Activated B cell treated with CpG ODN at 0.5 μM for 24 hours (primary cell): ENCODE measurements around the gene C11orf86. TPM values are rescaled to one million over a fixed set of nuclear protein-coding genes. Genes with fewer than 3 reads are reported as not detected.

Source experiments
- ATAC-seq: fragments of 200-7000 bp; cut with Tn5 transposase; one replicate; pipeline ENCODE4 v1.10.0; 2021; ENCODE audit warnings: low read depth, mild to moderate bottlenecking, moderate library complexity
- CTCF ChIA-PET: fragments of 350-600 bp; sonication (Branson Sonifier 250); formaldehyde crosslinking; loops from one replicate; lab custom pipeline; 2021; ENCODE audit warnings: antibody characterized with exemption; lab: Charles Lee
- POLR2A ChIA-PET: fragments of 350-600 bp; sonication (Branson Sonifier 250); formaldehyde crosslinking; loops from one replicate; lab custom pipeline; 2021; ENCODE audit warnings: antibody characterized with exemption; lab: Charles Lee
- DNase-seq: peaks from one replicate; pipeline ENCODE4 v3.0.0; 2022
- H3K27ac Mint-ChIP-seq: one replicate; pipeline ENCODE4 v1.8.0; 2020; ENCODE audit warnings: mixed read lengths
- H3K27me3 Mint-ChIP-seq: one replicate; pipeline ENCODE4 v1.8.0; 2021; ENCODE audit warnings: mixed read lengths
- H3K36me3 Mint-ChIP-seq: one replicate; pipeline ENCODE4 v1.8.0; 2021; ENCODE audit warnings: low read depth, mixed read lengths
- H3K4me1 Mint-ChIP-seq: one replicate; pipeline ENCODE4 v1.8.0; 2021; ENCODE audit warnings: mixed read lengths
- H3K4me3 Mint-ChIP-seq: one replicate; pipeline ENCODE4 v1.8.0; 2020; ENCODE audit warnings: mild to moderate bottlenecking, mixed read lengths
- H3K9me3 Mint-ChIP-seq: one replicate; pipeline ENCODE4 v1.8.0; 2020; ENCODE audit warnings: mixed read lengths
- intact Hi-C: fragments of 100-400 bp; cut with micrococcal nuclease; formaldehyde crosslinking; loops from one replicate; pipeline ENCODE4 v1.15.1; 2024
- total RNA-seq: library from RNA; stranded (reverse); gene quantifications from 2 replicates; pipeline ENCODE4 v1.2.3, GENCODE V29; 2022
- TF ChIP-seq, protein P1 (sequence below): fragments of 200-600 bp; IDR thresholded peaks from one replicate; pipeline ENCODE4 v1.8.0; 2022; ENCODE audit warnings: antibody characterized with exemption, mild to moderate bottlenecking

C11orf86 gene
- total RNA-seq, 1 donor from 2014 or later, result not detected

DNA sequence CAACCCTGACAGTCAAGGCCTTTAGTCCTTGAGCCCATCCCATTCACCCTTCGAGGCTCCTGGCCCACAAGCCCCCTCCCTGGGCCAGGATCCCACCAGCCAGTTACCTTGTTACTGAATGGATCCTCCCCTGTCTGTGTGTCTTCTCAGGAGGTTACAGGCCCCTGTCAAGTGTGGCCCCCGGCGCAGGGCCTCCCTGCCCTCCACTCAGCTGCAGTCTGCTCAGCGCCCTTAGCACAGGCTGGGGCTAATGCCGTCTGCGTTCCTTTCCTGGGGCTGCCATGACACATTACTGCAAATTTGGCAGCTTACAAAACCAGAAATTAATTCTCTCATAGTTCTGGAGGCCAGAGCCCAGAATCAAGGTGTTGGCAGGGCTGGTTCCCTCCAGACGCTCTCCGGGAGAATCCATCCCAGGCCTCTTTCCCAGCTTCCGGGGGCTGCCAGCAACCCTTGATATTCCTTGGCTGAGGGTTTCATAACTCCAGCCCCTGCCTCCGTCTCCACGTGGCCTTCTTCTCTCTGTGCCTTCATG, 38.5 kb downstream of the C11orf86 start:
- ChIA-PET POLR2A (no interaction called here), CTCF (no interaction called here)
- no peak overlapping the region for H3K4me3 Mint-ChIP-seq
- peaks cover 32% of the 10 kb centered on the region for H3K27me3 Mint-ChIP-seq
- TF ChIP-seq, protein P1, sequence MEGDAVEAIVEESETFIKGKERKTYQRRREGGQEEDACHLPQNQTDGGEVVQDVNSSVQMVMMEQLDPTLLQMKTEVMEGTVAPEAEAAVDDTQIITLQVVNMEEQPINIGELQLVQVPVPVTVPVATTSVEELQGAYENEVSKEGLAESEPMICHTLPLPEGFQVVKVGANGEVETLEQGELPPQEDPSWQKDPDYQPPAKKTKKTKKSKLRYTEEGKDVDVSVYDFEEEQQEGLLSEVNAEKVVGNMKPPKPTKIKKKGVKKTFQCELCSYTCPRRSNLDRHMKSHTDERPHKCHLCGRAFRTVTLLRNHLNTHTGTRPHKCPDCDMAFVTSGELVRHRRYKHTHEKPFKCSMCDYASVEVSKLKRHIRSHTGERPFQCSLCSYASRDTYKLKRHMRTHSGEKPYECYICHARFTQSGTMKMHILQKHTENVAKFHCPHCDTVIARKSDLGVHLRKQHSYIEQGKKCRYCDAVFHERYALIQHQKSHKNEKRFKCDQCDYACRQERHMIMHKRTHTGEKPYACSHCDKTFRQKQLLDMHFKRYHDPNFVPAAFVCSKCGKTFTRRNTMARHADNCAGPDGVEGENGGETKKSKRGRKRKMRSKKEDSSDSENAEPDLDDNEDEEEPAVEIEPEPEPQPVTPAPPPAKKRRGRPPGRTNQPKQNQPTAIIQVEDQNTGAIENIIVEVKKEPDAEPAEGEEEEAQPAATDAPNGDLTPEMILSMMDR, result no peak
- ATAC-seq (no peak), DNase-seq (no peak)
- H3K4me1 Mint-ChIP-seq, result no peaks in the 10 kb centered on the region
- no peaks in the 10 kb centered on the region for H3K9me3 Mint-ChIP-seq
- intact Hi-C loops, result no loop called here
- H3K36me3 Mint-ChIP-seq, result no peaks in the 10 kb centered on the region
- H3K27ac Mint-ChIP-seq, result no peak overlapping the region

DNA sequence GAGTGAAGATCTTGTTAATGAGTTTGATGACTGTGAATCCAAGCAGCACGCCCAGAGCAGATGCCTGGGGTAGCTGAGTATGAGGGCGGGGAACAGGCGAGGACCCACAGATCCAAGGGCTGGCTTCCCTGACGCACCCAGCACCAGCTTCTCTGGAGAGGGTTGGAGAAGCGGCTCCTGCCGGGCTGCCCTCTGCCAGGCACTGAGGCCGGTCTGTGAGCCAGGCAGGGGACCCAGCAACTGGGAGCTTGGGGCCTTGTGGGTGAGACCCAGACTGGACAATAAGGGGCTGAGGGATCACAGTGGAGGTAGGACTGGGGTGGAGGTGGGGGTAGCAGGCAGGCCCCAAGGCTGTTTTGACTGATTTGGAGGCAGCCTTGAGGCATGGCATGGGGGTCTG, 39.2 kb downstream of the C11orf86 start:
- DNase-seq (no peak), ATAC-seq (no peak)
- POLR2A ChIA-PET, result no interaction called here
- intact Hi-C loops, result no loop called here
- no peak overlapping the region for H3K27ac Mint-ChIP-seq
- H3K4me3 Mint-ChIP-seq, result no peak overlapping the region
- no peaks in the 10 kb centered on the region for H3K4me1 Mint-ChIP-seq
- CTCF ChIA-PET, result no interaction called here
- H3K27me3 Mint-ChIP-seq, result peaks cover 35% of the 10 kb centered on the region
- H3K36me3 Mint-ChIP-seq, result no peaks in the 10 kb centered on the region
- TF ChIP-seq, protein P1, result no peak
- peaks cover 2% of the 10 kb centered on the region for H3K9me3 Mint-ChIP-seq

DNA sequence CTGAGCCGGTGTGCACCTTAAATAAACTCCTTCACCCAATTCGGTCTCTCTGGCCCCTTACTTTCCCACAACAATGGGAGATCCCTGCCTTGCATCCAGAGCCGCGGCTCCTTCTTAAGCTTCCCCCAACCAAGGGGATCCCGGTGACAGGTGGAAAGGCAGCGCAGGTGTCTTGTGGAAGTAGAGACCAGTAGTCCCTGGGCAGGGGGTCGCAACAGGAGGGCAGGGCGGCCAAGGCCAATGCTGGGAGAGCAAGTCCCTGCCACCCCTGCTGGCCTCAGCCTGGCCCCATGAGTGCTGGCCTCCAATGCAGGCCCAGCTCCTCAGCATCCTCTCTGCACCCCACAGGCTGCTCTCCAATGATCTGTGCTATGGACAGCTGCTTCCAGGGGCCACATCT, 39.9 kb downstream of the C11orf86 start:
- ChIA-PET CTCF (no interaction called here), POLR2A (no interaction called here)
- intact Hi-C loops, result no loop called here
- ATAC-seq, result no peak
- H3K4me1 Mint-ChIP-seq, result no peaks in the 10 kb centered on the region
- H3K27ac Mint-ChIP-seq, result no peak overlapping the region
- DNase-seq, result no peak
- H3K4me3 Mint-ChIP-seq, result no peak overlapping the region
- H3K36me3 Mint-ChIP-seq, result no peaks in the 10 kb centered on the region
- H3K27me3 Mint-ChIP-seq, result peaks cover 34% of the 10 kb centered on the region
- H3K9me3 Mint-ChIP-seq, result peaks cover 2% of the 10 kb centered on the region
- TF ChIP-seq, protein P1, result no peak

DNA sequence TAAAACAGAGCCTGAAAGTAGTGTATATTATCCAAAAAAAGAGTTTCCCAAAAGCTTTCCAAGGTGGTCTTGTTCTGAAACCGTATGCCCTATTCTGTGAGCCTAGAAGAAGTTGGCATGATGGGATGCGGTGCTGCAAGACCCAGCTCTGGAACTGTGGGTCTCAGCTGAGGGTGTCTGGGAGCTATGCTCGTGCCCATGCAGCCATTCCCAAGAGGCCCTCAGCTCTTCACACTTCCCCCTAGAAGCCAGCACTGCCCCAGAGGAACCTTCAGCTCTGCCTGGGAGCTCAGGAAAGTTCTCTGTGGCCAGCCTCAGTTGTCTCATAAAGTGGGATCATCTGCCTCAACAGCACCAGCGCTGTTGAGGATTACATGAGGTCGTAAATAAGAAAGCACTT, 41.4 kb downstream of the C11orf86 start:
- DNase-seq, result no peak
- ATAC-seq, result no peak
- intact Hi-C loops, result no loop called here
- no peaks in the 10 kb centered on the region for H3K4me1 Mint-ChIP-seq
- H3K27ac Mint-ChIP-seq, result no peak overlapping the region
- H3K9me3 Mint-ChIP-seq, result peaks cover 2% of the 10 kb centered on the region
- TF ChIP-seq, protein P1, result no peak
- no peaks in the 10 kb centered on the region for H3K36me3 Mint-ChIP-seq
- no peak overlapping the region for H3K4me3 Mint-ChIP-seq
- POLR2A ChIA-PET, result no interaction called here
- CTCF ChIA-PET, result no interaction called here
- peaks cover 47% of the 10 kb centered on the region for H3K27me3 Mint-ChIP-seq

DNA sequence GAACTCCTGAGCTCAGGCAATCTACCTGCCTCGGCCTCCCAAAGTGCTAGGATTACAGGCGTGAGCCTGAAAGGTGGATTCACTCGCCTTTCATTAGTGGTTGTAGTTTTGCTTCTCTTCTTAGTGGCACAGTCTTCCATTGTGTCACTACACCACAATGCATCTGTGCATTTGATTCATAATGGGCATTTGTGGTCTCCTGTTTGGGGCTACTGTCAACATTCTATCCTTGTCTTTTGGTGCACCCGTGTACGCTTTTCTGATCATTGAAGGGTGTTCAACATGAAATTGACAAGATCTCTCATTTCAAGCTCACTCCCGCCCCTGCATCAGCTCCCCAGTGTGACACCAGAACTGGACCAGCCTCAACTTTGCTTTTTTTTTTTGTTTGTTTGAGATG, 45.8 kb downstream of the C11orf86 start:
- H3K4me3 Mint-ChIP-seq, result no peak overlapping the region
- TF ChIP-seq, protein P1, result no peak
- intact Hi-C loops, result no loop called here
- H3K27me3 Mint-ChIP-seq, result peaks cover 56% of the 10 kb centered on the region
- peaks cover 23% of the 10 kb centered on the region for H3K4me1 Mint-ChIP-seq
- no peak for ATAC-seq
- H3K9me3 Mint-ChIP-seq, result peaks cover 2% of the 10 kb centered on the region
- H3K36me3 Mint-ChIP-seq, result no peaks in the 10 kb centered on the region
- ChIA-PET POLR2A (no interaction called here), CTCF (no interaction called here)
- H3K27ac Mint-ChIP-seq, result no peak overlapping the region
- DNase-seq, result no peak
